D721Med (cell line): ENCODE data around the gene CFAP54.
"Not testable (repeated sequence)": the region's sequence is repeated elsewhere in the genome, so short reads cannot be mapped to it uniquely, and the experiment has no call there.

Experiments
- DNase-seq: peaks from one replicate; pipeline ENCODE4 v3.0.0; 2011; ENCODE audit warnings: low spot score; ENCODE audit not compliant: insufficient read length
- FAIRE-seq: peaks from 2 replicates; lab custom pipeline; 2011; peaks lifted over from hg19 to GRCh38; lab: Jason Lieb, UNC
- TF ChIP-seq, protein P1 (sequence below): IDR thresholded peaks from 2 replicates; pipeline ENCODE4 v1.5.1; 2012; ENCODE audit warnings: mild to moderate bottlenecking, control low read depth; ENCODE audit not compliant: insufficient read depth; ENCODE audit errors: missing control alignments

Gene CFAP54

DNA sequence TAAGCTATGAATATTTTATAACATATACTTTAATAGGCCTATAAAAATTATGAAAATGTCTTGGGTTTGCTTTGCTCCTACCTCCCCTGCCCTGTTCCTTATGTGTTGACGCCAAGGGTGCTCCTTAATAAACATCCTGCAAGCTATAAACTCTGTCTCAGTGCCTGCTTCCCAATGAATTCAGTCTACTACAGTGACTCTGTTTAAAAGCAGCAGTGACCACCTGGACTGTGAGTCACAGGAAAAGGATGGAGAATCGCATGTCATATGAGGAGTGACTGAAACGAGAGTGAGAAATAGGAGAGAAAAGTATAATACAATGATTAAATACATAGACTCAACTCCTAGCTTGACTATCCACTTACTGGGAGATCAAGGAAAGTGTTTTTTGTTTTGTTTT lies 41.1 kb upstream of the CFAP54 start:
- no peak for FAIRE-seq
- DNase-seq = no peak
- TF ChIP-seq, protein P1, sequence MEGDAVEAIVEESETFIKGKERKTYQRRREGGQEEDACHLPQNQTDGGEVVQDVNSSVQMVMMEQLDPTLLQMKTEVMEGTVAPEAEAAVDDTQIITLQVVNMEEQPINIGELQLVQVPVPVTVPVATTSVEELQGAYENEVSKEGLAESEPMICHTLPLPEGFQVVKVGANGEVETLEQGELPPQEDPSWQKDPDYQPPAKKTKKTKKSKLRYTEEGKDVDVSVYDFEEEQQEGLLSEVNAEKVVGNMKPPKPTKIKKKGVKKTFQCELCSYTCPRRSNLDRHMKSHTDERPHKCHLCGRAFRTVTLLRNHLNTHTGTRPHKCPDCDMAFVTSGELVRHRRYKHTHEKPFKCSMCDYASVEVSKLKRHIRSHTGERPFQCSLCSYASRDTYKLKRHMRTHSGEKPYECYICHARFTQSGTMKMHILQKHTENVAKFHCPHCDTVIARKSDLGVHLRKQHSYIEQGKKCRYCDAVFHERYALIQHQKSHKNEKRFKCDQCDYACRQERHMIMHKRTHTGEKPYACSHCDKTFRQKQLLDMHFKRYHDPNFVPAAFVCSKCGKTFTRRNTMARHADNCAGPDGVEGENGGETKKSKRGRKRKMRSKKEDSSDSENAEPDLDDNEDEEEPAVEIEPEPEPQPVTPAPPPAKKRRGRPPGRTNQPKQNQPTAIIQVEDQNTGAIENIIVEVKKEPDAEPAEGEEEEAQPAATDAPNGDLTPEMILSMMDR = no peak

DNA sequence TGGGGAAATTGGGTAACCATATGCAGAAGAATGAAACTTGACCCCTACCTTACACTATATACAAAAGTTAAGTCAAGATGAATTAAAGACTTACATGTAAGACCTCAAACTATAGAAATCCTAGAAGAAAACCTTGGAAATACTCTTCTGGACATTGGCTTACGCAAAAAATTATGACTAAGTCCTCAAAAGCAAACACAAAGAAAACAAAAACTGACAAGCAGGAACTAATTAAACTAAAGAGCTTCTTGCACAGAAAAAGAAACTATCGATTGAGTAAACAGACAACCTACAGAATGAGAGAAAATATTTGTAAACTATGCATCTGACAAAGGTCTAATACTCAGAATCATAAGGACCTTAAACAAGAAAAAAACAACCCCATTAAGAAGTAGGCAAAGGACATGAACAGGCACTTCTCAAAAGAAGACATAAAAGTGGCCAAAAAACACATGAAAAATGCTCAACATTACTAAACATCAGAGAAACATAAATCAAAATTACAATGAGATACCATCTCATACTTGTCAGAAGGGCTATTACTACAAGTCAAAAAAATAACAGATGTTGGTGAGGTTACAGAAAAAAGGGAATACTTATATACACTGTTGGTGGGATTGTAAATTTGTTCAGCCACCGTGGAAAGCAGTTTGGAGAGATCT lies 37.0 kb upstream of the CFAP54 start:
- FAIRE-seq = no peak
- TF ChIP-seq, protein P1 = no peak
- no peak for DNase-seq

DNA sequence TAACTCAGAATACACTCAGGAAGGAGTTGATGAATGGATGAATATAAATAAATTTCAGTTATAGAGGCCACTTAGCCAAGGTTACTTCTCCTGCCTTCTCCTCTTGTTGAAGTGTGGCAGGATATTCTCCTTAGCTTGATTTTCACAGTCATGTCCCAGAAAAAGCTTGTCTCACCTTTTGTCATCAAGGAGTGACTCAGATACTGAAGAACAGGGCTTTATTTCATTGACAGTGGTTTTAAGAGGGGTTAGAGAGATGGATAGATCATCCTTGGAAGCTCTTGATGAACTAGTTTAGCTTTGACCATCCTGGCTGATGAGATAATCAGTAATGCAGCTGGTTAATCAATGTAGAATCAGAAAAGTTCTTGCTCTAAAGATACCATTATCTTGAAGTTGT lies 35.0 kb upstream of the CFAP54 start:
- DNase-seq (no peak), FAIRE-seq (no peak)
- TF ChIP-seq, protein P1 = no peak

DNA sequence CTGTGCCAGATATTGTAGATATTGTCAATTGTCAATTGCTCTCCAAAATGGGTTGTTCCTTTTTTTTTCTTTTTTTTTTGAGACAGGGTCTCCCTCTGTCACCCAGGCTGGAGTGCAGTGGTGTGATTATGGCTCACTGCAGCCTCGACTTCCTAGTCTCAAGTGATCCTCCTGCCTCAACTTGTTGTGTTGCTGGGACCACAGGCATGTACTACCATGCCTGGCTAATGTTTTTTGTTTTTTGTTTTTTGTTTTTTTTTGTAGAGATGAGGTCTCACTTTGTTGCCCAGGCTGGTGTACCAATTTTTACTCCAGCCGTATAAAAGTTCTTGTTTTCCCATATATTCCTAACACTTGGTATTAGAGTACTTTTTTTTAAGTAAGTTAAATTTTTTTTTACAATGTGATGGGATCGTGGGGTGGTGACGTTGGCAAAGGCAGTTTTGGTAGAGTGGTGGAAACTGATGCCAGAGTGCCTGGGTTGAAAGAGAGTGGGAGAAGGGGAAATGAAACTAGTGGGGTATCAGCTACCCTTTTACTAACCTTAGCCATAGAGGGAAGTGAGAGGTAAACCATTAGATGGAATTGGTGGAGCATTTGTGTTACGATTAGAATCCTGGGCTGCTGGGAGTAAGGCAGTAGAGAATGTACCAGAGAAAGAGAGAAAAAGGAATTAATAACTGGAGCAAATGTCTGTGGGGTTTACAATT lies 33.0 kb upstream of the CFAP54 start:
- TF ChIP-seq, protein P1 = no peak
- FAIRE-seq (no peak), DNase-seq (no peak)

DNA sequence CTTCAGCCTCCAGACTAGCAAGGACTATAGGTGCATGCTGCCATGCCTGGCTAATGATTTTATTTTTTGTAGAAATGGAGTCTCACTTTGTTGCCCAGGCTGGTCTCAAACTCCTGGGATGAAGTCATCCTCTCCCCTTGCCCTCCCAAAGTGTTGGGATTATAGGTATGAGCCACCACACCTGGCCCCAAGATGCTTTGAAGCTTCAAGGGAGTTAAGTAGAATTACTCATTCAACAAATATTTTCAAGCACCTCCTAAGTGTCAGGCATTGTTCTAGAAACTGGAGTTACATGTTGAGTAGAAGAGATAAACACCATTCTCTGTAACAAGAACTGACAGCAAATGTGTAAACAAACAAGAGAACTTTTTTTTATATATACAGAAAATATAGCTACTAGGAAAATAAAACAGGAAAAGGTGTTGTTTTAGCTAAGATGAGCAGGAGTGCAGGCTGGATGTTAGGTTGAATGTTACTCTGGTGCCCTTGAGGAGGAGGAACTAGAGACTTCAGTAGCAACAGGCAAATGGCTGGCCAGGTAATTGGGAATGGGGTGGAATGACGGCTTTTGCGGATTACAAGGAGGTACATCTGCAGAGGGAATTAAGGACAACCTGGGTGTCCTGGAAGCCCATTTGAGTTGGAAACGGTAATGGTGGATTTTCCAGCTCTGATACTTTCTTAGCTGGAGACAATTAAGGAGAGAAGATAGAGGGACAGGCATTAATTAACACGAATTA lies 32.0 kb upstream of the CFAP54 start:
- no peak for FAIRE-seq

DNA sequence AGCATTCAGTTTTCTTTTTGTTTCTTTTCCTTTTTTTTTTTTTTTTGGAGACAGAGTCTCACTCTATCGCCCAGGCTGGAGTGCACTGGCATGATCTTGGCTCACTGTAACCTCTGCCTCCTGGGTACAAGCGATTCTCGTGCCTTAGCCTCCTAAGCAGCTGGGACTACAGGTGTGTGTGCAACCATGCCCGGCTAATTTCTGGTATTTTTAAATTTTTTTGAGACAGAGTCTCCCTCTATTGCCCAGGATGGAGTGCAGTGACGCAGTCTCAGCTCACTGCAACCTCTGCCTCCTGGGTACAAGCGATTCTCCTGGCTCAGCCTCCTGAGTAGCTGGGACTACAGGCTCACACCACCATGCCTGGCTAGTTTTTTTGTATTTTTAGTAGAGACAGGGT lies 30.1 kb upstream of the CFAP54 start:
- DNase-seq = not testable (repeated sequence)

More for the DNA sequence above, 32.0 kb upstream of the CFAP54 start:
- DNase-seq = no peak
- TF ChIP-seq, protein P1 = no peak

DNA sequence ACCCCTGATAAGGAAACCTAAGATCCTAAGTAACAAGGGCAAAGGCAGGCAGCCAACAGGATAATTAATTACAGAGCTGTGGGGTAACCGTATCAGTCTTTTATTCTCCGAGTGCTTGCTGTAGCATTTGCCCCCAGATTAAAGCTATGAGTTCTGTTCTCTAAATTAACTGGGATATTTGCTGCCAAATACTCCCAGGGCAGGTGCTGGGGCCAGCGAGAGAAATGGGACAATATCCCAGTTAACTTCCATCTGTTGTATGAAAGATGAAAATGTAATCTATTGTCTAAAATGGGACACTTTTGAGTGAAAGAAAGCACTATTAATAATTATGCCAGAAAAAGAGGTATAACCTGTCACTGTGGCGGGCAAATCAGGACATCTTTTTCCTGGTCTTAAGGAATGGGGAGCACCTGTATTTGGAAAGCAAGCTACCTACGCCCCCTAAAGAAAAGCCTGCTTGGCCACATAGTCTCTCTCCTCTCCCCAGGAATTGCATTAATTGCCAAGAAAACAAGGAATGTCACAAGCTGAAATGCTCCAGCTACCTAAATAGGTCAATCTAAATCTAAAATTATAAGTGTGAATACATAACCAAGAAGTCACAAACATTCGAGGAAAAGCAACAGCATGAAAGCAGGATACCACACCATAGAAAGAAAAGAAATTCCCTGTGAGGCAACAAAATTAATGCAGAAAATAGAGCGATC lies 26.7 kb upstream of the CFAP54 start:
- TF ChIP-seq, protein P1 = no peak
- FAIRE-seq (no peak), DNase-seq (no peak)

More for the DNA sequence above, 30.1 kb upstream of the CFAP54 start:
- FAIRE-seq = not testable (repeated sequence)
